ENCODE data around the gene GRIN2C.

GRIN2C gene

GRCh38 chr17:74842599-74843351, 16.9 kb downstream of the GRIN2C start:
- DNase-seq, result peak; percentile 92

- DNase-seq, result peak; percentile 44
Observed at GRCh38 chr17:74842146-74842598, 17.5 kb downstream of the GRIN2C start.

- DNase-seq, result no peak
Observed at GRCh38 chr17:74840989-74841666, 18.6 kb downstream of the GRIN2C start.

- DNase-seq, result no peak
Observed at GRCh38 chr17:74839990-74840852, 19.5 kb downstream of the GRIN2C start.

- DNase-seq, result no peak
Observed at GRCh38 chr17:74838274-74838673, 21.4 kb downstream of the GRIN2C start.

- no peak for DNase-seq
Observed at GRCh38 chr17:74836691-74837467, 22.8 kb downstream of the GRIN2C start.

GRCh38 chr17:74836191-74836590, 23.5 kb downstream of the GRIN2C start:
- DNase-seq, result no peak

- DNase-seq, result no peak
Observed at GRCh38 chr17:74833501-74834377, 25.9 kb downstream of the GRIN2C start.

- DNase-seq, result no peak
Observed at GRCh38 chr17:74832421-74832820, 27.3 kb downstream of the GRIN2C start.

GRCh38 chr17:74831444-74832146, 28.1 kb downstream of the GRIN2C start:
- DNase-seq, result no peak

GRCh38 chr17:74830861-74831260, 28.8 kb downstream of the GRIN2C start:
- no peak for DNase-seq

- no peak for DNase-seq
Observed at GRCh38 chr17:74827800-74828199, 31.9 kb downstream of the GRIN2C start.

- DNase-seq, result no peak
Observed at GRCh38 chr17:74825952-74826719, 33.5 kb downstream of the GRIN2C start.

- DNase-seq, result no peak
Observed at GRCh38 chr17:74824961-74825627, 34.6 kb downstream of the GRIN2C start.

- no peak for DNase-seq
Observed at GRCh38 chr17:74822939-74823367, 36.7 kb downstream of the GRIN2C start.

GRCh38 chr17:74822335-74822938, 37.2 kb downstream of the GRIN2C start:
- no peak for DNase-seq

- DNase-seq, result no peak
Observed at GRCh38 chr17:74821655-74822334, 37.9 kb downstream of the GRIN2C start.

GRCh38 chr17:74819801-74820436, 39.8 kb downstream of the GRIN2C start:
- DNase-seq, result no peak

Data from DMS53 (cell line).